Measurements from ENCODE around the gene MYO5B.

- TF ChIP-seq CTCF (IDR thresholded peaks at IDR 0.05): no peak
- no peak for TF ChIP-seq POLR2A (IDR thresholded peaks at IDR 0.05; ENCODE audit: low read depth)
- no peak for TF ChIP-seq EP300 (IDR thresholded peaks at IDR 0.05)
These were observed 241.6 kb downstream of the MYO5B start for GRCh38 chr18:49953391-49953790.

Data from esophagus muscularis mucosa (tissue), 4 donors.